ENCODE results near the gene TNS1. TPM values are rescaled to one million over a fixed set of nuclear protein-coding genes. Genes with fewer than 3 reads are reported as not detected.

Gene TNS1
- total RNA-seq, 4 donors from 2014 or later: 169 to 316 (median 229) TPM

DNA sequence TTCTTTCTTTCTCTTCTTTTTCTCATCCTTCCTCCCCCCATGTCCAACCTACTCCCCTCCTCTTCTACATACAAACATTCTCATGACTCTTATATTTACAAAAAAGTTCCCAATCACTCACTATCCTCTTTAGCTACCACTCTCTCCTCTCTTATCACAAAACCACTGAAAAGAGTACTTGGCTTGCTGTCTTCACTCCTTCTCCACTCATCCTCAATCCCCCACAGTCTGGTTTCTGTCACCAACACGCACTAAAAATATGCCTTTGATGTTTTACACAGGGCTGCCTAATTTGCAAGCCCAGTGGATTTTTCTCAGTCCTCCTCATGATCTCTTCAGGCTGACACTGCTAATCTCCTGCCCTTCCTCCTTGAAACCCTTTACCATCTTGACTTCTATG, 159.5 kb downstream of the TNS1 start:
- no peaks in the 10 kb centered on the region for H3K9me3 ChIP-seq
- no peak overlapping the region for H3K4me3 ChIP-seq (replicated peaks in 1 of 3)
- H3K4me1 ChIP-seq: peaks cover 28 to 31% of the 10 kb centered on the region in 2 donors
- WGBS, 2 donors: 77 to 88% methylated on average over 1 of the region's 1 CpG
- no peak for TF ChIP-seq POLR2A (IDR thresholded peaks at IDR 0.05)
- TF ChIP-seq, protein P1, sequence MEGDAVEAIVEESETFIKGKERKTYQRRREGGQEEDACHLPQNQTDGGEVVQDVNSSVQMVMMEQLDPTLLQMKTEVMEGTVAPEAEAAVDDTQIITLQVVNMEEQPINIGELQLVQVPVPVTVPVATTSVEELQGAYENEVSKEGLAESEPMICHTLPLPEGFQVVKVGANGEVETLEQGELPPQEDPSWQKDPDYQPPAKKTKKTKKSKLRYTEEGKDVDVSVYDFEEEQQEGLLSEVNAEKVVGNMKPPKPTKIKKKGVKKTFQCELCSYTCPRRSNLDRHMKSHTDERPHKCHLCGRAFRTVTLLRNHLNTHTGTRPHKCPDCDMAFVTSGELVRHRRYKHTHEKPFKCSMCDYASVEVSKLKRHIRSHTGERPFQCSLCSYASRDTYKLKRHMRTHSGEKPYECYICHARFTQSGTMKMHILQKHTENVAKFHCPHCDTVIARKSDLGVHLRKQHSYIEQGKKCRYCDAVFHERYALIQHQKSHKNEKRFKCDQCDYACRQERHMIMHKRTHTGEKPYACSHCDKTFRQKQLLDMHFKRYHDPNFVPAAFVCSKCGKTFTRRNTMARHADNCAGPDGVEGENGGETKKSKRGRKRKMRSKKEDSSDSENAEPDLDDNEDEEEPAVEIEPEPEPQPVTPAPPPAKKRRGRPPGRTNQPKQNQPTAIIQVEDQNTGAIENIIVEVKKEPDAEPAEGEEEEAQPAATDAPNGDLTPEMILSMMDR (IDR thresholded peaks at IDR 0.05): no peak
- no peak for DNase-seq
- peak overlapping the region in 1 of 3 donors; percentile 49 for H3K27ac ChIP-seq
- intact Hi-C loops (cut with DNase I): no loop called here
- H3K36me3 ChIP-seq: peaks cover 33 to 41% of the 10 kb centered on the region in 2 donors
- H3K27me3 ChIP-seq: no peaks in the 10 kb centered on the region

DNA sequence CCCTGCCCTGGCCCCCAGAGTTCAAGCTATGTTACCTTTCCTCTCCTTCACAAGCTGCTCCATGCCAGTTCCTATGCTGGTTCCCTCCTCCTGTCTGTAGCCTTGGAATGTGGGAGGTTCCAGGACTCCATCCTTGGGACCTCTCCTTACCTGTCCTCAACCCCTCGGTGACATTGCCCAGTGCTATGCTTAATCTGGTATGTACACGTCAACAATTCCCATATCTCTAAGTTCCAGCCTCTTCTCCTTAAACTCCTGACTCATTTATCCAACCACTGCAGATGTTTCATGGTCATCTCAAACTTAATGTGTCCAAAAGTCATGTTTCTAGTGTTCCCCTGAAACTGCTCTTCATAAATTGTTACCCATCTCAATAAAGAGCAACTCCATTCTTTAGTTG, 160.8 kb downstream of the TNS1 start:
- no peaks in the 10 kb centered on the region for H3K27me3 ChIP-seq
- no peak for TF ChIP-seq POLR2A (IDR thresholded peaks at IDR 0.05)
- TF ChIP-seq, protein P1 (IDR thresholded peaks at IDR 0.05): no peak
- H3K4me3 ChIP-seq (replicated peaks in 1 of 3): no peak overlapping the region
- no peak for DNase-seq
- WGBS, 2 donors: 92% methylated on average over 2 of the region's 2 CpGs
- intact Hi-C loops (cut with DNase I): no loop called here
- peaks cover 36 to 42% of the 10 kb centered on the region in 2 donors for H3K4me1 ChIP-seq
- peak overlapping the region in 1 of 3 donors; percentile 88 for H3K27ac ChIP-seq
- no peaks in the 10 kb centered on the region for H3K9me3 ChIP-seq
- H3K36me3 ChIP-seq: peaks cover 20 to 28% of the 10 kb centered on the region in 2 donors

DNA sequence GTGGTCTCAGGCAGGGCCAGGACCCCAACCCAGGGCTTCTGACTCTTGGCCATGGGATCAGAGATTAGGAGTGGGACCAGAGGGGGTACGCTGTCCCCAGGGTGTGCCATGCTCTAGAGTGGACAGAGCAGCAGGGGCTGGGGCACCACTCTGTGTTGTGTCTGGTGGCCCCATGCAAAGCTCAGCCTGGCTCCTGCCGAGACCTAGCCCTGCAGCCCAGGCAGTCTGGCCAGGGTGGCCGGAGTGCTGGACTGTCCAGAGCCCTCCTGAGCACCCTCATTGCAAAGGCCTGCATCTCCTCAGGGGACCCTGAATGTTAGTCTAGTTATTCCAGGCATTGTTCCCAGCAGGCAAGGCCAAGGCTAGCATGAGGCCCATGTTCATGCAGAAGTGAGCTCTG, 162.3 kb downstream of the TNS1 start:
- no peaks in the 10 kb centered on the region for H3K9me3 ChIP-seq
- peaks cover 15 to 19% of the 10 kb centered on the region in 2 donors for H3K36me3 ChIP-seq
- TF ChIP-seq POLR2A (IDR thresholded peaks at IDR 0.05): no peak
- TF ChIP-seq, protein P1 (IDR thresholded peaks at IDR 0.05): no peak
- peak overlapping the region in 2 of 3 donors; percentile 11 to 88 for H3K27ac ChIP-seq
- H3K4me3 ChIP-seq (replicated peaks in 1 of 3): no peak overlapping the region
- intact Hi-C loops (cut with DNase I): no loop called here
- 84 to 88% methylated on average over 3 of the region's 3 CpGs for WGBS, 2 donors
- no peak for DNase-seq
- no peaks in the 10 kb centered on the region for H3K27me3 ChIP-seq
- peaks cover 30 to 43% of the 10 kb centered on the region in 2 donors for H3K4me1 ChIP-seq

DNA sequence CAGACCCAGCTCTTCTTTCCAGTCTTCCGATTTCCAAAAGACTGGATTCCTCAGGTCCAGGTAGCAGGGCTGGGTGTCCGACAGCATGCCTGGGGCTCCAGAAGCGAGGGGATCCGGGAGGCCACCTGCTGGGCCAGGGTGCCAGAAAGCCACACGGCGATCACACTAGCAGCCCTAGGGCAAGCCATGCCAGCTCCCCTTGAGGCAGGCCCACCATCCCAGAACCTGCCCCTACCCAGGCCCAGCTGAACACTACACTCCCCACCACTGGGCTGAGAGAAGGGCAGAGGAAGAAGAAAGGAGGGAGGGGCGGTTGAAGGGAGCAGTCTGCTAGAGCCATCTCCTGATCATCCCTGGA, 163.1 kb downstream of the TNS1 start:
- Histone ChIP-seq H3K36me3 (peaks cover 15 to 20% of the 10 kb centered on the region in 2 donors), H3K27me3 (no peaks in the 10 kb centered on the region), H3K9me3 (no peaks in the 10 kb centered on the region), H3K4me1 (peaks cover 30 to 43% of the 10 kb centered on the region in 2 donors), H3K27ac (peak overlapping the region in 2 of 3 donors; percentile 11 to 88), H3K4me3 (replicated peaks in 1 of 3) (no peak overlapping the region)
- no peak for DNase-seq
- TF ChIP-seq, protein P1 (IDR thresholded peaks at IDR 0.05): no peak
- no peak for TF ChIP-seq POLR2A (IDR thresholded peaks at IDR 0.05)
- 98 to 99% methylated on average over 7 of the region's 7 CpGs for whole genome bisulfite sequencing, 2 donors
- intact Hi-C loops (cut with DNase I): no loop called here

- peaks cover 20 to 21% of the 10 kb centered on the region in 2 donors for H3K36me3 ChIP-seq
- TF ChIP-seq POLR2A (IDR thresholded peaks at IDR 0.05): no peak
- TF ChIP-seq, protein P1 (IDR thresholded peaks at IDR 0.05): no peak
Measured at GRCh38 chr2:217839073-217839749, 163.6 kb downstream of the TNS1 start.

More at GRCh38 chr2:217839073-217839749, 163.6 kb downstream of the TNS1 start:
- WGBS, 2 donors: 89 to 92% methylated on average over 10 of the region's 10 CpGs
- Histone ChIP-seq H3K4me3 (replicated peaks in 1 of 3) (no peak overlapping the region), H3K9me3 (no peaks in the 10 kb centered on the region), H3K27me3 (no peaks in the 10 kb centered on the region), H3K27ac (peak overlapping the region; percentile 17 to 88 (median 81)), H3K4me1 (peaks cover 29 to 43% of the 10 kb centered on the region in 2 donors)
- intact Hi-C loops (cut with DNase I): no loop called here
- DNase-seq: no peak

Measured in thyroid gland (tissue), 4 donors.